Measurements from ENCODE around the gene ITFG2.
A peak's percentile ranks its signal among the peaks of the same experiment; 100 is the strongest.
"Not testable (repeated sequence)": the region's sequence is repeated elsewhere in the genome, so short reads cannot be mapped to it uniquely, and the experiment has no call there.

ITFG2 gene

GRCh38 chr12:2832550-2833127, 20.2 kb downstream of the ITFG2 start:
- no peak for DNase-seq

GRCh38 chr12:2833327-2833726, 20.9 kb downstream of the ITFG2 start:
- DNase-seq: no peak

GRCh38 chr12:2833810-2834209, 21.3 kb downstream of the ITFG2 start:
- no peak for DNase-seq

- DNase-seq: no peak
These were observed 22.4 kb downstream of the ITFG2 start, which contains the start of gene NRIP2 for GRCh38 chr12:2834581-2835491. Gene NRIP2, minus strand, starts transcription at chr12:2835035. Its CDS starts 52 bp downstream, at chr12:2834983.

GRCh38 chr12:2835691-2836403, 23.4 kb downstream of the ITFG2 start:
- DNase-seq: no peak

- DNase-seq: no peak
These were observed 24.1 kb downstream of the ITFG2 start for GRCh38 chr12:2836574-2836973.

- DNase-seq: no peak
These were observed 28.7 kb downstream of the ITFG2 start for GRCh38 chr12:2841056-2841650.

- no peak for DNase-seq
These were observed 30.5 kb downstream of the ITFG2 start for GRCh38 chr12:2842948-2843347.

- DNase-seq: no peak
These were observed 32.3 kb downstream of the ITFG2 start for GRCh38 chr12:2844786-2845185.

- DNase-seq: no peak
These were observed 32.8 kb downstream of the ITFG2 start for GRCh38 chr12:2845280-2845679.

GRCh38 chr12:2851931-2852330, 39.5 kb downstream of the ITFG2 start:
- no peak for DNase-seq

GRCh38 chr12:2853626-2854025, 41.2 kb downstream of the ITFG2 start:
- peak; percentile 21 for DNase-seq

GRCh38 chr12:2854669-2855453, 42.4 kb downstream of the ITFG2 start:
- DNase-seq: no peak

- DNase-seq: no peak
These were observed 43.1 kb downstream of the ITFG2 start for GRCh38 chr12:2855546-2855945.

- DNase-seq: no peak
These were observed 43.6 kb downstream of the ITFG2 start for GRCh38 chr12:2856051-2856450.

GRCh38 chr12:2857021-2857431, 44.6 kb downstream of the ITFG2 start, which contains the start of gene TEX52:
Gene TEX52, minus strand, starts transcription at chr12:2857039. Its CDS starts 13 bp downstream, at chr12:2857026.
- no peak for DNase-seq

- no peak for DNase-seq
These were observed 45.1 kb downstream of the ITFG2 start for GRCh38 chr12:2857576-2857975.

GRCh38 chr12:2858334-2858733, 45.9 kb downstream of the ITFG2 start:
- DNase-seq: no peak

GRCh38 chr12:2858944-2859421, 46.5 kb downstream of the ITFG2 start:
- DNase-seq: no peak

GRCh38 chr12:2860170-2860569, 47.7 kb downstream of the ITFG2 start:
- no peak for DNase-seq

- no peak for DNase-seq
These were observed 50.4 kb downstream of the ITFG2 start for GRCh38 chr12:2862876-2863275.

- not testable (repeated sequence) for DNase-seq
These were observed 50.9 kb downstream of the ITFG2 start for GRCh38 chr12:2863402-2863801.

All from effector CD4-positive, alpha-beta T cell (primary cell).